GM19328 (cell line): ENCODE results near the gene RNF151.
"Not testable (repeated sequence)": the region's sequence is repeated elsewhere in the genome, so short reads cannot be mapped to it uniquely, and the experiment has no call there.

Source experiments
- ATAC-seq: cut with Tn5 transposase; IDR thresholded peaks from one replicate; pipeline ENCODE4 v1.9.1; 2021; ENCODE audit warnings: mild to moderate bottlenecking, moderate library complexity; ENCODE audit not compliant: unreplicated experiment

Gene RNF151

GRCh38 chr16:1938316-1938715 lies 28.3 kb upstream of the RNF151 start:
- ATAC-seq, result no peak

- ATAC-seq, result no peak
Measured at GRCh38 chr16:1938910-1939309, 27.7 kb upstream of the RNF151 start.

- not testable (repeated sequence) for ATAC-seq
Measured at GRCh38 chr16:1939833-1940232, 26.8 kb upstream of the RNF151 start.

GRCh38 chr16:1940273-1941161 lies 26.1 kb upstream of the RNF151 start:
- ATAC-seq, result no peak

- no peak for ATAC-seq
Measured at GRCh38 chr16:1941162-1942046, 25.3 kb upstream of the RNF151 start.

GRCh38 chr16:1942047-1942809 lies 24.4 kb upstream of the RNF151 start:
- ATAC-seq, result no peak

GRCh38 chr16:1942810-1943726 lies 23.6 kb upstream of the RNF151 start, which contains the start of gene MSRB1:
Gene MSRB1 (minus strand): TSS chr16:1943199. CDS start chr16:1943156, 43 bp downstream.
- ATAC-seq, result peak; percentile 87

- no peak for ATAC-seq
Measured at GRCh38 chr16:1944612-1945199, 21.9 kb upstream of the RNF151 start.

- ATAC-seq, result no peak
Measured at GRCh38 chr16:1945559-1946391, 20.9 kb upstream of the RNF151 start.

GRCh38 chr16:1946495-1947368 lies 19.9 kb upstream of the RNF151 start:
- no peak for ATAC-seq

GRCh38 chr16:1947369-1947670 lies 19.3 kb upstream of the RNF151 start:
- ATAC-seq, result no peak

- no peak for ATAC-seq
Measured at GRCh38 chr16:1949507-1949906, 17.1 kb upstream of the RNF151 start.

- no peak for ATAC-seq
Measured at GRCh38 chr16:1950047-1950446, 16.6 kb upstream of the RNF151 start.

GRCh38 chr16:1950559-1950958 lies 16.1 kb upstream of the RNF151 start:
- no peak for ATAC-seq

- ATAC-seq, result no peak
Measured at GRCh38 chr16:1953734-1954133, 12.9 kb upstream of the RNF151 start.

GRCh38 chr16:1957434-1958142 lies 9.1 kb upstream of the RNF151 start:
- not testable (repeated sequence) for ATAC-seq

GRCh38 chr16:1958143-1958491 lies 8.5 kb upstream of the RNF151 start:
- not testable (repeated sequence) for ATAC-seq
